ENCODE measurements around the gene UNC93B1. TPM values are rescaled to one million over a fixed set of nuclear protein-coding genes. Genes with fewer than 3 reads are reported as not detected.

Gene UNC93B1
- total and polyA plus RNA-seq, 2 of the 13 experiments (the other 11 are each of a cell fraction or from before 2014, with no cell fraction given) = 8.8 to 18.9 TPM

- TF ChIP-seq ARNT2 (CRISPR knock-in tag; IDR thresholded peaks at IDR 0.05; ENCODE audit: low read depth) (peak; percentile 1; the same call in 1 of the 2 replicates), ZBTB38 (CRISPR knock-in tag; IDR thresholded peaks at IDR 0.05) (peak; percentile 100), NFE2L1 (CRISPR knock-in tag; IDR thresholded peaks at IDR 0.05; ENCODE audit: borderline replicate concordance) (no peak), ZNF574 (CRISPR knock-in tag; IDR thresholded peaks at IDR 0.05) (peak; percentile 9; the same call in 1 of the 2 replicates), PRPF4 (IDR thresholded peaks at IDR 0.05; ENCODE audit: low read depth, low read length, poor library complexity, severe bottlenecking) (peak; percentile 64), HNRNPL (IDR thresholded peaks at IDR 0.05; ENCODE audit: low read depth, low read length) (0 out of 2 replicates have a peak, but pooled peaks have one; percentile 28), ZNF687 (CRISPR knock-in tag; IDR thresholded peaks at IDR 0.05) (peak; percentile 53), ZNF749 (CRISPR knock-in tag; IDR thresholded peaks at IDR 0.05; ENCODE audit: borderline replicate concordance) (peak; percentile 52; the same call in 1 of the 2 replicates), SOX6 (IDR thresholded peaks at IDR 0.05) (no peak), SOX6 (CRISPR knock-in tag; IDR thresholded peaks at IDR 0.05) (no peak), POGK (CRISPR knock-in tag; conservative IDR thresholded peaks at IDR 0.05) (0 out of 2 replicates have a peak, but pooled peaks have one; percentile 24), HES4 (CRISPR knock-in tag; IDR thresholded peaks at IDR 0.05; ENCODE audit: borderline replicate concordance) (0 out of 2 replicates have a peak, but pooled peaks have one; percentile 29), HNRNPH1 (optimal IDR thresholded peaks at IDR 0.05; ENCODE audit: low read depth, low read length) (no peak), ZUFSP (CRISPR knock-in tag; IDR thresholded peaks at IDR 0.05; ENCODE audit: borderline replicate concordance) (no peak)
Observed at GRCh38 chr11:68002938-68003845, 705 bp downstream of the UNC93B1 start (continued).
